HG02981 (cell line): ENCODE measurements around the gene PGA5.
"Not testable (repeated sequence)": the region's sequence is repeated elsewhere in the genome, so short reads cannot be mapped to it uniquely, and the experiment has no call there.

Source experiments
- ATAC-seq: cut with Tn5 transposase; IDR thresholded peaks from one replicate; pipeline ENCODE4 v1.9.1; 2021; ENCODE audit warnings: mild to moderate bottlenecking, moderate library complexity; ENCODE audit not compliant: unreplicated experiment

The PGA5 gene

GRCh38 chr11:61240875-61241274 is at the start of gene PGA5:
Gene PGA5 (plus strand): TSS chr11:61241175. CDS start chr11:61241227, 52 bp downstream.
- ATAC-seq, result not testable (repeated sequence)

- no peak for ATAC-seq
These were observed 47.4 kb upstream of the PGA5 start for GRCh38 chr11:61193596-61193995.

GRCh38 chr11:61194169-61194671 is 46.8 kb upstream of the PGA5 start:
- ATAC-seq, result no peak

- ATAC-seq, result no peak
These were observed 45.8 kb upstream of the PGA5 start for GRCh38 chr11:61194981-61195695.

DNA sequence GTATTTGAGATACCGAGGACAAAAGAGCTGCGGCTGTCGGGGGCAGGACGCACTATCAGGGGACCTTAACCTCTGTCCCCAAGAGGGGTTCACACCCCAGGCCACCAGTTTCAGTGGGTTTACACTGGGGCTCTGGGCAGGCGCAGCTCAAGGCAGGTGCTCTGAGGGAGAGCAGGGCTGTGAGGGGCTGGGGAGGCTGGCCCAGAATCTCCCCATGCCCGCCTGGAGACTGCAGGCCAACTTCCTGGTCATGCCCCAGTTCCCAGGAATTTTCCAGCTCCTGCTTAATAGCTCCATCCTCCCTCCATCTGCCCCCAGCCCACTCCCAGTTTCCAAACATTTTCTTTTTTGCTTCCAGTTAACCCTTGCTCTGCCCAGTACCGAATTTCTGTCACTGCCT is 45.3 kb upstream of the PGA5 start:
- no peak for ATAC-seq

GRCh38 chr11:61198361-61198760 is 42.6 kb upstream of the PGA5 start:
- no peak for ATAC-seq

GRCh38 chr11:61198948-61199523 is 41.9 kb upstream of the PGA5 start:
- no peak for ATAC-seq

DNA sequence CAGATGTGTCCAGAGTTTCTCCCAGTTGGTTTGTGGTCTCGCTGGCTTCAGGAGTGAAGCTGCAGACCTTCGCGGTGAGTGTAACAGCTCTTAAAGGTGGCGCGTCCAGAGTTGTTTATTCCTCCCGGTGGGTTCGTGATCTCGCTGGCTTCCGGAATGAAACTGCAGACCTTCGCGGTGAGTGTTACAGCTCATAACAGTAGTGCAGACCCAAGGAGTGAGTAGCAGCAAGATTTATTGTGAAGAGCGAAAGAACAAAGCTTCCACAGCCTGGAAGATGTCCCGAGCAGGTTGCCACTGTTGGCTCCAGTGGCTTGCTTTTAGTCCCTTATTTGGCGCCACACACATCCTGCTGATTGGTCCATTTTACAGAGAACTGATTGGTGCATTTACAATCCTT is 39.5 kb upstream of the PGA5 start:
- no peak for ATAC-seq

DNA sequence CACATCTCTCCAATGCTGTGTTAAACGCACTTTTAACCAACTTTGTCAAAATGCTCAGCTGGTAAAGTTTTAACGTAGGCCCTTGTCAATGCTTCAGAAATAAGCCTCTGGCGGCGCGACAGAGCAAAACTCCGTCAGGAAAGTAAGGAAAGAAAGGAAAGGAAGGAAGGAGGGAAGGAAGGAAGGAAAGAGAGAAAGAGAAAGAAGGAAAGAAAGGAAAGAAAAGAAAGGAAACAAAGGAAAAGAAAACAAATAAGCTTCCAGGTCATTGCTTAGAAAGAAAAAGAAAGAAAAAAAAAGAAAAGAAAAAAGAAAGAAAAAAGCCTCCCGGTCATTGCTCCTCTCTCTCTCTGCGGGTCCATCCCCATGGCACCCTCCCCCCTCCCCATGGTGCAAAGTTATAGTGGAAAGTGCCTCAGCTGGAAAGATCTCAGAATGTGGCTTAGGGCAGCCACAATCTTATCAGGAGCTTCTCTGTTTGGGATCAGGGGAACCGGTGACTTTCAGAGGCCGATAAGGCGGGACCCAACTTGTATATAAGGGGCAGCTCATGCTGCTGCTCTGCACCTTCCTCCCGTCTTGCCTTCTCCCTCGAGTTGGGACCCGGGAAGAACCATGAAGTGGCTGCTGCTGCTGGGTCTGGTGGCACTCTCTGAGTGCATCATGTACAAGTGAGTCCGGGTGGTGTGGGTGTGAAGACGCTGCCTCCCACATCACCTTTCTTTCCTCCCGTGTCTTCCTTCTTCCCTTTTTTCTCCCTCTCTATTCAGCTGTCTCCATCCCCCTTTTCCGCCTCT is 37.8 kb upstream of the PGA5 start, which contains the start of gene PGA3:
Gene PGA3, plus strand, starts transcription at position 566 of the 797 bp plus-strand sequence. Its CDS starts 50 bp downstream, at position 616.
- ATAC-seq, result not testable (repeated sequence)

- not testable (repeated sequence) for ATAC-seq
These were observed 37.1 kb upstream of the PGA5 start for GRCh38 chr11:61203873-61204272.

DNA sequence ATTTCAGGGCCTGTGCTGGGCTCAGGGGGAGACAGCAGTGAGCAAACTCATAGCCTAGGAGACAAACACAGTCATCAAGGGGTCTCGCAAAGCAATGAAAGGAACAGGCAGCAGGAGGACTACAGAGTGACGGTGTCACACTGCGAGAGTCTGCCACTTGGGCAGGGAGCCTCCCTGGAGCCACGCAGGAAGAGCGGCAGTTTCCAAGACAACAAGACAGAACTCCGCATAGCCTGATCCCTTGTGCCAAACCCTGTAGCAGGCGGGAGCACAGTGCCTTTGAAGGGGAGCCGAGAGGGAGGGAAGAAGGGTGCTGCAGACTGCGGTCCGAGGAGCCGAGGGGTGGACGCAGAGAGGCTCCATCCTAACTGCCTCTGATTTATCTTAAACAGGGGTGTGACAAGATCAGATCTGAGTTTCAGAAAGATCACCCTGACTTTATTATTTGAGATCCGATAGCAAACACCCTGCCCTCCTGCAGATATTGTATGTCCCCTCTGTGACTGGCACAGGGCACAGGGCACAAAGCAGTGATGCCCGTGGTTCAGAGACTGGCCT is 36.4 kb upstream of the PGA5 start:
- not testable (repeated sequence) for ATAC-seq

GRCh38 chr11:61207636-61208310 is 33.2 kb upstream of the PGA5 start:
- not testable (repeated sequence) for ATAC-seq

GRCh38 chr11:61210629-61211028 is 30.3 kb upstream of the PGA5 start:
- ATAC-seq, result not testable (repeated sequence)

DNA sequence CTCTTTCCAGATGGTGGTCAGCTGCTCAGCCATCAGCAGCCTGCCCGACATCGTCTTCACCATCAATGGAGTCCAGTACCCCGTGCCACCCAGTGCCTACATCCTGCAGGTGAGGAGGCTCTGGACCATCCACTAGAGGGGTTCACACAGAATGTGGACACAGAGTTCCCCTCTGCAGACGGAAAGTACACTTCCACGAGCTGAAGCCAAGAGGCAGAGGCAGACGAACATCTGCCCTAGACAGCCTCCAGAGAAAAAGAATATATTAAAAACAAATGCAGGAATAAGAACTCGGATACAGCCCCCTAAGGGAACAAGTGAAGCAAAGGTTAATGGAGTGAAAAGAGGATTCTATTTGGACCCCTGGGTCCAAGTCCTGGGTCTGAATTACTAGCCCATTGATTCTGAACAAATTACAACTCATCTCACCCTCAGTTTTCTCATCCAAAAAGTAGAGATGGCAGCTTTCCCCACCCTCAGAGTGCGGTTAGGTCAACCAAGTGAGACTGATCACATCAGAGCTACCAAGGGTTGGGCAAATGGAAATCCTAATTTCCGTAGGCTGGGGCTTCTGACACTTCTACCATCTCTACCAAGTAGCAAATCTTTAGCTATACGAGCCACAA is 29.5 kb upstream of the PGA5 start:
- ATAC-seq, result not testable (repeated sequence)

GRCh38 chr11:61212202-61212601 is 28.8 kb upstream of the PGA5 start:
- not testable (repeated sequence) for ATAC-seq

DNA sequence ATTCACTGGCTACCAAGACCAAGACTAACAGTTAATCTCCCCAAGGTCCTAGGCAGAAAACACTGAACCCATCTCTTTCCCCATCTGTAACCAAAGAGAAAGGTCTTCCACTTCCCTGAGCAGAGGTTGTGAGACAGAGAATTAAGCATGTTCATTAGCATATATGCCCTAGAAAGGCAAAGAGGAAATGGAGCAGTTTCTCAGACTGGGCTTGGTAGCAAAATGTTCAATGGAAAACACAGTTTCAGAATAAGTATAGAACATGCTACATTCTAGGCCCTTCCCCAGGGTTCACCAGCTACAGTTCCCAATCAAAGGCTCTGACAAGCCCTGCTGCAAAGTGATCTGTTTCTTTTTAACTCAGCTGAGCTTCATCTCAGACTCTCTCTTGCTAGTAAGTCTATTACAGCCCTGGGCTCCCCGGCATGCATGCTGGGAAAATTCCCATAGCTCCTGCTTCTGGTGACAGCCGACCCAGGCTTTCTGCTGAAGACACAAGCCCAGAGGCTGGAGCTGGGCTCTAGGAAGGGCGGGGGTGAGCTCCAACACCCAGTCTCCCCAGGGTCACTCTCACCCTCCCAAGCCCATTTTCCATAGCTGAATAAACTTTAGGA is 27.2 kb upstream of the PGA5 start:
- not testable (repeated sequence) for ATAC-seq

DNA sequence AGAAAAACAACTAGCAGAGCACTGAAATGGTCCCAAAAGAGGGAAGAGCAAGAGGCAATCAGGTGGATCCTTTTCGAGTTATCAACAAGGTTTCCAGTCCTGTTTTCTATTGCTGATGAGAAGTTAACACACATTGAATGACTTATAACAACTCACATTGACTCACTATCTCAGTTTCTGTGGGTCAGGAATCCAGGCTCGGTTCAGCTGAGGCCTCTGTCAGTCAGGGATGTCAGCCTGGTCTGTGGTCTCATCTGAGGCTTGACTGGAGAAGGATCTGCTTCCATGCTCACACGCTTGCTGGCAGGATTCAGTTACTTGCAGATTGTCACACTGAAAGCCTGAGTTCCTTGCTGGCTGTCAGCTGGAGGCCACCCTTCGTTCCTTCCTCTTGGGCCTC is 22.7 kb upstream of the PGA5 start:
- ATAC-seq, result not testable (repeated sequence)

GRCh38 chr11:61219016-61219415 is 22.0 kb upstream of the PGA5 start:
- ATAC-seq, result not testable (repeated sequence)

GRCh38 chr11:61222047-61222446 is 18.9 kb upstream of the PGA5 start, which contains the start of gene PGA4:
Gene PGA4 (plus strand): TSS chr11:61222347. CDS start chr11:61222401, 54 bp downstream.
- not testable (repeated sequence) for ATAC-seq
